Calu3 (cell line): ENCODE data around the gene PRPH. TPM values are rescaled to one million over a fixed set of nuclear protein-coding genes. Genes with fewer than 3 reads are reported as not detected.
"Not testable (repeated sequence)": the region's sequence is repeated elsewhere in the genome, so short reads cannot be mapped to it uniquely, and the experiment has no call there.

ENCODE experiments used
- BruUV-seq: library from RNA; stranded (reverse); fragments of 400-500 nt; replicated peaks from 2 replicates; lab custom pipeline; 2021; lab: Mats Ljungman, UMichigan
- CTCF ChIA-PET: fragments of 300-600 bp; sonication (Branson Sonifier 250); formaldehyde crosslinking; loops from one replicate; lab custom pipeline; 2022; ENCODE audit warnings: antibody characterized with exemption; lab: Charles Lee
- DNase-seq: peaks from one replicate; pipeline ENCODE4 v3.0.0; 2022
- H3K27ac Mint-ChIP-seq: one replicate; pipeline ENCODE4 v1.8.0; 2022; ENCODE audit warnings: mixed read lengths; ENCODE audit not compliant: unreplicated experiment
- H3K27me3 Mint-ChIP-seq: one replicate; pipeline ENCODE4 v1.8.0; 2022; ENCODE audit warnings: mixed read lengths; ENCODE audit not compliant: unreplicated experiment
- H3K36me3 Mint-ChIP-seq: one replicate; pipeline ENCODE4 v1.8.0; 2022; ENCODE audit warnings: mild to moderate bottlenecking, moderate library complexity, mixed read lengths; ENCODE audit not compliant: insufficient read depth, unreplicated experiment
- H3K4me1 Mint-ChIP-seq: one replicate; pipeline ENCODE4 v1.8.0; 2022; ENCODE audit warnings: mild to moderate bottlenecking, low read depth, mixed read lengths; ENCODE audit not compliant: unreplicated experiment
- H3K4me3 Mint-ChIP-seq: one replicate; pipeline ENCODE4 v1.8.0; 2022; ENCODE audit warnings: mild to moderate bottlenecking, low read depth, moderate library complexity, mixed read lengths; ENCODE audit not compliant: unreplicated experiment
- H3K9me3 Mint-ChIP-seq: one replicate; pipeline ENCODE4 v1.8.0; 2022; ENCODE audit warnings: low read depth, mixed read lengths; ENCODE audit not compliant: unreplicated experiment
- intact Hi-C: fragments of 100-400 bp; cut with micrococcal nuclease; formaldehyde crosslinking; loops from one replicate; pipeline ENCODE4 v1.10.0; 2022; ENCODE audit not compliant: unreplicated experiment
- total RNA-seq: library from RNA; stranded (reverse); gene quantifications from 2 replicates; pipeline ENCODE4 v1.2.3, GENCODE V29; 2022
- TF ChIP-seq, protein P1 (sequence below): fragments of 200-600 bp; IDR thresholded peaks from one replicate; pipeline ENCODE4 v1.8.0; 2022; ENCODE audit warnings: antibody characterized with exemption; ENCODE audit not compliant: unreplicated experiment

Gene PRPH
- total RNA-seq, 1 experiment from 2014 or later = not detected

DNA sequence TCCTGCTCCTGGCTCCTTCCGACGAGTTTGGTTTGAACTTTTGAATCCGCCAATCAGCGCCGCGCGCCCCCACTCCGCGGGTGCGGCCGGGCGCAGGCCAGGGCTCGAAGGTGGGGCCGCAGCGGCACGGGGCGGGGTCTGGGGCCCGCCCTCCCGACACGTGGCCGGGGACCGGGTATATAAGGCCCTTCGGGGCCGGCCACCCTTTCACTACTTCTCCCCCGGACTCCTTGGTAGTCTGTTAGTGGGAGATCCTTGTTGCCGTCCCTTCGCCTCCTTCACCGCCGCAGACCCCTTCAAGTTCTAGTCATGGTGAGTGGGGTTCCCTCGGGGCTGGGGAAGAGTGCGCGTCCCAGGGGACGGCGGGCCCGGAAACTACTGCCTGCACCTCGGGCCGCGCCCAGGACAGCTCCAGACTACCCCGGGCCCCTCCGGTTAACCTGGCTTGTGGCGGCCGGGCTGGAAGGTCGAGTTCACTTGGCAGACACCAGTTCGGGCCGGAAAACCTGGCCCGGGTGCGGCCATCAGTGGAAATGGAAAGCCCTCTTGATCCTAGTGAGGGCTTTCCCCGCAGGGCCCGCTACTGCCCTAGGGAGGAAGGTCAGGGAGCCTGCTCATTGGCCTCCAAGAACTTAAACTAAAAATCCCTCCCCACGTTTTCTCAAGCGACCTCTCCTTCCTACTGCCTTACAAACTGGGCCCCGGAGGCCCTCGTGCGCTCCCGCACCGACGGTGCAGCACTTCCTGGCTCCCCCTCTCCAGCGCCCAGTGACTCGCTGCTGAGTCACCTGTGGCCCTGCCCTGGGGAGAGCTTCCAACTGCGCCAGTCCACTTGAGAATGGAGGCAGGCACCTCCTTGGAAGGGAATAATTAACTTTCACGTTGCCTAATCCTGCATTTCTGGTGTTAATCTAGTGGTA, 29.8 kb upstream of the PRPH start, which contains the start of gene TUBA1C:
TSS of gene TUBA1C (plus strand) at position 210 of the 920 bp plus-strand sequence. CDS start at position 310, 100 bp downstream.
- no peaks in the 10 kb centered on the region for H3K9me3 Mint-ChIP-seq
- H3K27ac Mint-ChIP-seq = peak within 1 kb of the TSS; percentile 93
- H3K4me3 Mint-ChIP-seq = peak within 1 kb of the TSS; percentile 76
- H3K4me1 Mint-ChIP-seq = peaks cover 3% of the 10 kb centered on the region
- TF ChIP-seq, protein P1, sequence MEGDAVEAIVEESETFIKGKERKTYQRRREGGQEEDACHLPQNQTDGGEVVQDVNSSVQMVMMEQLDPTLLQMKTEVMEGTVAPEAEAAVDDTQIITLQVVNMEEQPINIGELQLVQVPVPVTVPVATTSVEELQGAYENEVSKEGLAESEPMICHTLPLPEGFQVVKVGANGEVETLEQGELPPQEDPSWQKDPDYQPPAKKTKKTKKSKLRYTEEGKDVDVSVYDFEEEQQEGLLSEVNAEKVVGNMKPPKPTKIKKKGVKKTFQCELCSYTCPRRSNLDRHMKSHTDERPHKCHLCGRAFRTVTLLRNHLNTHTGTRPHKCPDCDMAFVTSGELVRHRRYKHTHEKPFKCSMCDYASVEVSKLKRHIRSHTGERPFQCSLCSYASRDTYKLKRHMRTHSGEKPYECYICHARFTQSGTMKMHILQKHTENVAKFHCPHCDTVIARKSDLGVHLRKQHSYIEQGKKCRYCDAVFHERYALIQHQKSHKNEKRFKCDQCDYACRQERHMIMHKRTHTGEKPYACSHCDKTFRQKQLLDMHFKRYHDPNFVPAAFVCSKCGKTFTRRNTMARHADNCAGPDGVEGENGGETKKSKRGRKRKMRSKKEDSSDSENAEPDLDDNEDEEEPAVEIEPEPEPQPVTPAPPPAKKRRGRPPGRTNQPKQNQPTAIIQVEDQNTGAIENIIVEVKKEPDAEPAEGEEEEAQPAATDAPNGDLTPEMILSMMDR = no peak
- TSS peak; percentile 53 for BruUV-seq
- intact Hi-C loops = no loop called here
- DNase-seq = peak; percentile 94
- CTCF ChIA-PET = interaction anchor here (0.7 to 1.3 kb wide), 3 partner anchors 49 to 134 kb away, joined by 3 to 13 read pairs (median 4); partner anchors contain the start of genes TROAP and TUBA1B
- no peaks in the 10 kb centered on the region for H3K27me3 Mint-ChIP-seq
- peaks cover 64% of the 10 kb centered on the region for H3K36me3 Mint-ChIP-seq

DNA sequence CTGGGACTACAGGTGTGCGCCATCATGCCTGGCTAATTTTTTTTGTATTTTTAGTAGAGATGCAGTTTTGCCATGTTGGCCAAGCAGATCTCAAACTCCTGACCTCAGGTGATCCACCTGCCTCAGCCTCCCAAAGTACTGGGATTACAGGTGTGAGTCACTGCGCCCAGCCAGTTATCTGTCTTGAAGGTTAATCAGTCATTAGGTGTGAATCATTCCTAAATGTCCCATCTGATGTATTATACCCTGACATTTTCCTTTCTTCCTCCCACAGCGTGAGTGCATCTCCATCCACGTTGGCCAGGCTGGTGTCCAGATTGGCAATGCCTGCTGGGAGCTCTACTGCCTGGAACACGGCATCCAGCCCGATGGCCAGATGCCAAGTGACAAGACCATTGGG, 25.8 kb upstream of the PRPH start:
- H3K27ac Mint-ChIP-seq, intact Hi-C loops, BruUV-seq, H3K9me3 Mint-ChIP-seq, DNase-seq, H3K27me3 Mint-ChIP-seq, CTCF ChIA-PET, H3K4me1 Mint-ChIP-seq: not testable (repeated sequence)
- Mint-ChIP-seq H3K36me3 (peaks cover 87% of the 10 kb centered on the region), H3K4me3 (peak overlapping the region; percentile 76)

DNA sequence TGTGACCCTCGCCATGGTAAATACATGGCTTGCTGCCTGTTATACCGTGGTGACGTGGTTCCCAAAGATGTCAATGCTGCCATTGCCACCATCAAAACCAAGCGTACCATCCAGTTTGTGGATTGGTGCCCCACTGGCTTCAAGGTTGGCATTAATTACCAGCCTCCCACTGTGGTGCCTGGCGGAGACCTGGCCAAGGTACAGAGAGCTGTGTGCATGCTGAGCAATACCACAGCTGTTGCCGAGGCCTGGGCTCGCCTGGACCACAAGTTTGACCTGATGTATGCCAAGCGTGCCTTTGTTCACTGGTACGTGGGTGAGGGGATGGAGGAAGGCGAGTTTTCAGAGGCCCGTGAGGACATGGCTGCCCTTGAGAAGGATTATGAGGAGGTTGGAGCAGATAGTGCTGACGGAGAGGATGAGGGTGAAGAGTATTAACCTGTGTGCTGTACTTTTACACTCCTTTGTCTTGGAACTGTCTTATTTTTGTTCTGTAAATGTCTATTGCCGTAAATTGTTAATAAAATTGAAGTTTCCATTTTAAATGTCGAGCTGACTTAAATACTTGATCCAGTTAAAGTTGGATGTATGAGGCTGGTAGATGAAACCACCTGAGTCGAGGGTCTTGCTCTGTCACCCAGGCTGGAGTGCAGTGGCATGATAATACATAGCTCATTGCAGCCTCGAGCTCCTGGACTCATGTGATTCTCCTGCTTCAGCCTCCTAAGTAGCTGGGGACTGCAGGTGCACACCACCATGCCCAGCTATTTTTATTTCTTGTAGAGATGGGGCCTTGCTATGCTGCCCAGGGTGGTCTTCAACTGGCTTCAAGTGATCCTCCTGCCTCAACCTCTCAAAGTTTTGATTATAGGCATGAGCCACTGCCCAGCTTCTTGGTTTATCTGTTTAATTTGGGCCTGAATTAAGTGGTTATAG, 21.9 kb upstream of the PRPH start:
- H3K9me3 Mint-ChIP-seq = no peaks in the 10 kb centered on the region
- TF ChIP-seq, protein P1 = no peak
- TSS peak; percentile 10 for BruUV-seq
- CTCF ChIA-PET = no interaction called here
- intact Hi-C loops = no loop called here
- H3K36me3 Mint-ChIP-seq = peaks cover 58% of the 10 kb centered on the region
- H3K27ac Mint-ChIP-seq = no peak overlapping the region
- no peak for DNase-seq
- no peak overlapping the region for H3K4me3 Mint-ChIP-seq
- no peaks in the 10 kb centered on the region for H3K4me1 Mint-ChIP-seq
- H3K27me3 Mint-ChIP-seq = no peaks in the 10 kb centered on the region

DNA sequence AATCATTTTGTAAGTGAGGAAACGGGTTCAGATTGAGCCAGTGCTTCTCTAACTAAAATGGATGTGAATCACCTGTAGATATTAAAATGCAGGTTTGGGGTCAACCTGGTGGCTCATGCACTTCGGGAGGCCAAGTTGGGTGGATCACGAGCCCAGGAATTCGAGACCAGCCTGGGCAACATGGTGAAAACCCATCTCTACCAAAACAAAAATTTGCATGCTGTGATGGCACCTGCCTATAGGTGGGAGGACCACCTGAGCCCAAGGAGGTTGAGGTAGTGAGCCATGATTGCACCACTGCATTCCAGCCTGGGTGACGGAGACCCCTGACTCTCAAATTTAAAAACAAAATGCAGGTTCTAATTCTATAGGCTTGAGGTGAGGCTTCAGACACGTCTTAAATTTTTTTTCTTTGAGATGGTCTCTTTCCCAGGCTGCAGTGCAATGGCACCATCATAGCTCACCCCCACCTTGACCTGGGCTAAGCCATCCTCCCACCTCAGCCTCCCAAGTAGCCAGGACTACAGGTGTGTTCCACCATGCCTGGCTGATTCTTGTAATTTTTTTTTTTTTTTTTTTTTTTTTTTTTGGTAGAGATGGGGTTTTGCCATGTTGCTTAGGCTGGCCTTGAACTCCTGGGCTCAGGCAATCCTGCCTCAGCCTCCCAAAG, 21.1 kb upstream of the PRPH start:
- TF ChIP-seq, protein P1 = no peak
- no TSS peak for BruUV-seq

More for the DNA sequence above, 21.1 kb upstream of the PRPH start:
- CTCF ChIA-PET = no interaction called here
- H3K27ac Mint-ChIP-seq = no peak overlapping the region
- no peak for DNase-seq
- H3K4me1 Mint-ChIP-seq = no peaks in the 10 kb centered on the region
- H3K36me3 Mint-ChIP-seq = peaks cover 52% of the 10 kb centered on the region
- intact Hi-C loops = no loop called here
- H3K9me3 Mint-ChIP-seq = no peaks in the 10 kb centered on the region
- H3K4me3 Mint-ChIP-seq = no peak overlapping the region
- no peaks in the 10 kb centered on the region for H3K27me3 Mint-ChIP-seq
